ENCODE measurements around the gene KEAP1.

The KEAP1 gene

GRCh38 chr19:10439588-10439987 is 63.6 kb downstream of the KEAP1 start:
- no peak for DNase-seq

Data from left hindlimb (tissue), 1 donor.